H9 (cell line): ENCODE measurements around the gene BAHD1. TPM values are rescaled to one million over a fixed set of nuclear protein-coding genes. Genes with fewer than 3 reads are reported as not detected.

Experiments used
- DNase-seq: peaks from one replicate; pipeline ENCODE4 v3.0.0-alpha.2; 2017
- H2AFZ ChIP-seq: one replicate; pipeline ENCODE4 v1.6.1; 2013; ENCODE audit warnings: mild to moderate bottlenecking, low read length, control low read depth, moderate library complexity
- H2AK5ac ChIP-seq: 2 replicates; pipeline ENCODE4 v1.6.1; 2013; ENCODE audit warnings: low read length, control low read depth, mixed read lengths; ENCODE audit not compliant: insufficient read length
- H2BK120ac ChIP-seq: one replicate; pipeline ENCODE4 v1.6.1; 2013; ENCODE audit warnings: low read depth, mild to moderate bottlenecking, low read length, control low read depth, inconsistent platforms; ENCODE audit not compliant: poor library complexity, severe bottlenecking
- H2BK12ac ChIP-seq: 2 replicates; pipeline ENCODE4 v1.6.1; 2013; ENCODE audit warnings: low read length, control low read depth, mixed read lengths, low read depth; ENCODE audit not compliant: insufficient read length
- H2BK15ac ChIP-seq: 2 replicates; pipeline ENCODE4 v1.6.1; 2013; ENCODE audit warnings: low read depth, low read length, control low read depth
- H2BK20ac ChIP-seq: one replicate; pipeline ENCODE4 v1.6.1; 2013; ENCODE audit warnings: low read depth, mild to moderate bottlenecking, low read length, control low read depth, inconsistent platforms; ENCODE audit not compliant: poor library complexity, severe bottlenecking
- H2BK5ac ChIP-seq: 2 replicates; pipeline ENCODE4 v1.6.1; 2013; ENCODE audit warnings: low read length, control low read depth, mixed read lengths; ENCODE audit not compliant: insufficient read length
- H3K14ac ChIP-seq: 2 replicates; pipeline ENCODE4 v1.6.1; 2013; ENCODE audit warnings: low read length, control low read depth; ENCODE audit not compliant: insufficient read depth
- H3K18ac ChIP-seq: 2 replicates; pipeline ENCODE4 v1.6.1; 2013; ENCODE audit warnings: low read depth, mild to moderate bottlenecking, mixed read lengths, low read length, control low read depth; ENCODE audit not compliant: insufficient read length
- H3K23ac ChIP-seq: 2 replicates; pipeline ENCODE4 v1.6.1; 2013; ENCODE audit warnings: low read length, control low read depth, mixed read lengths, low read depth; ENCODE audit not compliant: insufficient read length
- H3K23me2 ChIP-seq: 2 replicates; pipeline ENCODE4 v1.6.1; 2013; ENCODE audit warnings: low read depth, mild to moderate bottlenecking, mixed read lengths, low read length, control low read depth; ENCODE audit not compliant: insufficient read length, poor library complexity, severe bottlenecking
- H3K27ac ChIP-seq: 2 replicates; pipeline ENCODE4 v1.5.1; 2013; ENCODE audit warnings: low read length, control low read depth, mixed read lengths, low read depth; ENCODE audit not compliant: insufficient read length
- H3K27me3 ChIP-seq: 2 replicates; pipeline ENCODE4 v1.6.1; 2013; ENCODE audit warnings: low read length, control low read depth, inconsistent platforms; ENCODE audit not compliant: insufficient read depth
- H3K4ac ChIP-seq: 2 replicates; pipeline ENCODE4 v1.6.1; 2013; ENCODE audit warnings: low read depth, mild to moderate bottlenecking, control low read depth, inconsistent platforms, low read length, moderate library complexity
- H3K4me1 ChIP-seq: 2 replicates; pipeline ENCODE4 v1.6.1; 2013; ENCODE audit warnings: low read length, control low read depth, inconsistent platforms; ENCODE audit not compliant: insufficient read depth
- H3K4me2 ChIP-seq: 2 replicates; pipeline ENCODE4 v1.6.1; 2013; ENCODE audit warnings: low read length, control low read depth, mixed read lengths; ENCODE audit not compliant: insufficient read length, insufficient read depth
- H3K56ac ChIP-seq: 2 replicates; pipeline ENCODE4 v1.6.1; 2013; ENCODE audit warnings: low read depth, mild to moderate bottlenecking, mixed read lengths, low read length, control low read depth; ENCODE audit not compliant: insufficient read length
- H3K79me1 ChIP-seq: 2 replicates; pipeline ENCODE4 v1.6.1; 2013; ENCODE audit warnings: low read depth, mild to moderate bottlenecking, moderate library complexity, low read length, control low read depth, inconsistent platforms; ENCODE audit not compliant: insufficient read depth, poor library complexity, severe bottlenecking
- H3K79me2 ChIP-seq: 2 replicates; pipeline ENCODE4 v1.6.1; 2013; ENCODE audit warnings: low read length, control low read depth, inconsistent platforms; ENCODE audit not compliant: insufficient read depth
- H3K9ac ChIP-seq: 2 replicates; pipeline ENCODE4 v1.6.1; 2013; ENCODE audit warnings: low read length, control low read depth, mixed read lengths; ENCODE audit not compliant: insufficient read length; ENCODE audit errors: extremely low read depth
- H3K9me3 ChIP-seq: one replicate; pipeline ENCODE4 v1.6.1; 2013; ENCODE audit warnings: low read depth, low read length, inconsistent platforms; ENCODE audit not compliant: control insufficient read depth
- H3T11ph ChIP-seq: one replicate; pipeline ENCODE4 v1.6.1; 2013; ENCODE audit warnings: mild to moderate bottlenecking, low read length, control low read depth, inconsistent platforms
- H4K20me1 ChIP-seq: one replicate; pipeline ENCODE4 v1.6.1; 2013; ENCODE audit not compliant: control insufficient read depth, insufficient read length, insufficient read depth
- H4K5ac ChIP-seq: 2 replicates; pipeline ENCODE4 v1.6.1; 2013; ENCODE audit warnings: low read depth, mild to moderate bottlenecking, mixed read lengths, low read length, control low read depth; ENCODE audit not compliant: insufficient read length
- H4K8ac ChIP-seq: replicated peaks from 2 replicates; pipeline ENCODE4 v1.6.1; 2013; ENCODE audit warnings: low read length, control low read depth, mixed read lengths, low read depth; ENCODE audit not compliant: insufficient read length
- H4K91ac ChIP-seq: 2 replicates; pipeline ENCODE4 v1.6.1; 2013; ENCODE audit warnings: low read depth, mild to moderate bottlenecking, moderate library complexity, mixed read lengths, low read length, control low read depth; ENCODE audit not compliant: insufficient read length
- H3K27ac Mint-ChIP-seq, 3 experiments: 2 replicates in 2 of 3; 3 replicates in 1 of 3; pipeline ENCODE4 v1.8.0; 2020 to 2021; ENCODE audit warnings: mixed read lengths in 3 of 3, mild to moderate bottlenecking in 1 of 3, moderate library complexity in 1 of 3
- H3K27me3 Mint-ChIP-seq: 2 replicates; pipeline ENCODE4 v1.8.0; 2021; ENCODE audit warnings: low read depth, mild to moderate bottlenecking, moderate library complexity, mixed read lengths
- H3K36me3 Mint-ChIP-seq, 3 experiments: 2 replicates in 2 of 3; 3 replicates in 1 of 3; pipeline ENCODE4 v1.8.0; 2020 to 2021; ENCODE audit warnings: low read depth in 3 of 3, mixed read lengths in 3 of 3; ENCODE audit not compliant: insufficient read depth in 1 of 3
- H3K4me1 Mint-ChIP-seq, 2 experiments: 2 replicates each; pipeline ENCODE4 v1.8.0; 2020; ENCODE audit warnings: mixed read lengths in 2 of 2
- H3K4me3 Mint-ChIP-seq, 2 experiments: 2 replicates in 1 of 2; 3 replicates in 1 of 2; pipeline ENCODE4 v1.8.0; 2020 to 2021; ENCODE audit warnings: mild to moderate bottlenecking in 2 of 2, mixed read lengths in 2 of 2, moderate library complexity in 1 of 2
- H3K9me3 Mint-ChIP-seq, 2 experiments: 2 replicates in 1 of 2; 3 replicates in 1 of 2; pipeline ENCODE4 v1.8.0; 2020; ENCODE audit warnings: mild to moderate bottlenecking in 2 of 2, mixed read lengths in 2 of 2, moderate library complexity in 1 of 2
- WGBS: extraction: QIAGEN DNeasy Blood & Tissue Kit; methylation state at CpG from one replicate; pipeline ENCODE4 v1.1.7; 2013; ENCODE audit warnings: missing lambda C conversion rate, low lambda C conversion rate, mixed read lengths; ENCODE audit not compliant: insufficient read length; ENCODE audit errors: extremely low coverage; 5-methylcytosine and 5-hydroxymethylcytosine counted together
- total RNA-seq: library from RNA; stranded (reverse); gene quantifications from 2 replicates; pipeline ENCODE4 v1.2.1, GENCODE V29; 2021
- TF ChIP-seq, protein P1 (sequence below): fragments of 200-600 bp; sonication (generic); conservative IDR thresholded peaks from 3 replicates; pipeline ENCODE4 v1.8.0; 2021; ENCODE audit warnings: antibody characterized with exemption, mild to moderate bottlenecking

The BAHD1 gene
- total RNA-seq, 1 experiment from 2014 or later = 54.1 TPM

DNA sequence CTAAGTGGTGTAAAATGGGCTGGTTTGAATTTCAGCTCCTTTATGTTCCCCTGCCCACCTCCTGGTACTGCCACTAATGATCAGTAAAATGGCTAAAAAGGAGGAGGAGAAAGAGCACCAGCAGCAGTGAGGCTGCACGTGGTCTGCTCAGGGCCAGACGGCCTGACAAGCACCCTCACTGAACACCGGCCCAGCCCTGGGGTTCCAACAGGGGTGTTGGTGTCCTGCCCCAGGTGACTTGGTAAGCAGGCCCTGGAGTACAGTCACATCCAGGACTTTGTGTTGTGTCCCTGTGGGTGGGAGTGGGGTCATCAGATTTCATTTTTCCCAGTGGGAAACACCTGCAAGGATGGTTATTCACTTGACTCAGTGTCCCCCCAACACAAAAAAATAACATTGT lies 5.4 kb downstream of the BAHD1 start:
- Histone ChIP-seq H4K91ac (no peak overlapping the region), H2AFZ (no peak overlapping the region), H4K5ac (no peak overlapping the region), H3K18ac (no peak overlapping the region), H3K27ac (no peak overlapping the region), H3K9me3 (no peaks in the 10 kb centered on the region), H3K23ac (no peak overlapping the region), H3K4me1 (peaks cover 22% of the 10 kb centered on the region), H2BK12ac (no peak overlapping the region), H3K14ac (no peak overlapping the region), H3K4ac (no peak overlapping the region), H3T11ph (no peak overlapping the region), H2BK20ac (no peak overlapping the region), H2BK5ac (no peak overlapping the region), H3K56ac (no peak overlapping the region), H2AK5ac (no peak overlapping the region), H2BK15ac (no peak overlapping the region), H2BK120ac (no peak overlapping the region), H3K79me1 (peaks cover 10% of the 10 kb centered on the region), H3K4me2 (no peak overlapping the region), H4K8ac (no peak overlapping the region), H3K79me2 (peaks cover 66% of the 10 kb centered on the region; the same call in 1 of the 2 replicates), H3K9ac (no peak overlapping the region), H3K23me2 (no peaks in the 10 kb centered on the region), H4K20me1 (no peaks in the 10 kb centered on the region), H3K27me3 (no peaks in the 10 kb centered on the region)
- Mint-ChIP-seq H3K9me3 (no peaks in the 10 kb centered on the region), H3K4me3 (no peak overlapping the region), H3K27me3 (no peaks in the 10 kb centered on the region), H3K36me3 (peaks cover 0 to 32% (median 3%) of the 10 kb centered on the region in 3 experiments; a peak in 5 of 7 replicates), H3K27ac (no peak overlapping the region), H3K4me1 (peaks cover 60 to 62% of the 10 kb centered on the region in 2 experiments)
- no peak for DNase-seq
- WGBS = no CpG with 5 or more reads among the region's 3 CpGs
- TF ChIP-seq, protein P1, sequence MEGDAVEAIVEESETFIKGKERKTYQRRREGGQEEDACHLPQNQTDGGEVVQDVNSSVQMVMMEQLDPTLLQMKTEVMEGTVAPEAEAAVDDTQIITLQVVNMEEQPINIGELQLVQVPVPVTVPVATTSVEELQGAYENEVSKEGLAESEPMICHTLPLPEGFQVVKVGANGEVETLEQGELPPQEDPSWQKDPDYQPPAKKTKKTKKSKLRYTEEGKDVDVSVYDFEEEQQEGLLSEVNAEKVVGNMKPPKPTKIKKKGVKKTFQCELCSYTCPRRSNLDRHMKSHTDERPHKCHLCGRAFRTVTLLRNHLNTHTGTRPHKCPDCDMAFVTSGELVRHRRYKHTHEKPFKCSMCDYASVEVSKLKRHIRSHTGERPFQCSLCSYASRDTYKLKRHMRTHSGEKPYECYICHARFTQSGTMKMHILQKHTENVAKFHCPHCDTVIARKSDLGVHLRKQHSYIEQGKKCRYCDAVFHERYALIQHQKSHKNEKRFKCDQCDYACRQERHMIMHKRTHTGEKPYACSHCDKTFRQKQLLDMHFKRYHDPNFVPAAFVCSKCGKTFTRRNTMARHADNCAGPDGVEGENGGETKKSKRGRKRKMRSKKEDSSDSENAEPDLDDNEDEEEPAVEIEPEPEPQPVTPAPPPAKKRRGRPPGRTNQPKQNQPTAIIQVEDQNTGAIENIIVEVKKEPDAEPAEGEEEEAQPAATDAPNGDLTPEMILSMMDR = no peak
